GM10248 (cell line): ENCODE results near the gene NEB.

Experiments
- CTCF ChIA-PET: fragments of 300-600 bp; sonication (Branson Sonifier 250); formaldehyde crosslinking; extraction: SDS; loops from one replicate; lab custom pipeline; 2021; ENCODE audit warnings: antibody characterized with exemption; lab: Yijun Ruan, JAX
- POLR2A ChIA-PET: fragments of 350-650 bp; sonication (Branson Sonifier 250); formaldehyde crosslinking; extraction: SDS; loops from one replicate; lab custom pipeline; 2020; ENCODE audit warnings: antibody characterized with exemption; lab: Yijun Ruan, JAX
- DNase-seq: peaks from one replicate; pipeline ENCODE4 v3.0.0; 2012; ENCODE audit errors: extremely low spot score
- TF ChIP-seq, protein P1 (sequence below): IDR thresholded peaks from 2 replicates; pipeline ENCODE4 v1.5.1; 2012; ENCODE audit warnings: mild to moderate bottlenecking, low read depth; ENCODE audit errors: extremely low read depth, missing control alignments, control extremely low read depth

Gene NEB

DNA sequence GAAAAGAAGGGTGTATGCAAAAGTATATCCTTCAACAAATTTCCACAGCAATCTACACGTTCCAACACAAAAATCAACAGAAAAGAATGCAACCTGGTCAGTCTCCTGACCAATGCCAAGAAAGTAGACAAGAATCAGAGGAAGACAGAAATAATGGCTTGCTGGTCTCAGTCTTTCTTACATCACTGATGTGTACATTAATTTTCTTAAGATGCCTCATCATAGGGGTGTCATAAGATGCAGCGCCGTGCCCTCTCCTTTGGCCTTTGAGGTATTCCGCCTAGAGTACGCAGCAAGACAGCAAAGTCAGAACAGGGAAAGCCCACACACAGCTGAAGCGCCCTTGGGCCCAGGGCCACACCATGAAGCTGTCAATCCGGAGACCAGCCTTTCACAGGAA, 211.7 kb downstream of the NEB start:
- DNase-seq, result no peak
- POLR2A ChIA-PET, result no interaction called here
- CTCF ChIA-PET, result interaction anchor here (1.1 kb wide), 1 partner anchor 503 kb away, joined by 3 read pairs; no protein-coding TSS in a partner anchor
- TF ChIP-seq, protein P1, sequence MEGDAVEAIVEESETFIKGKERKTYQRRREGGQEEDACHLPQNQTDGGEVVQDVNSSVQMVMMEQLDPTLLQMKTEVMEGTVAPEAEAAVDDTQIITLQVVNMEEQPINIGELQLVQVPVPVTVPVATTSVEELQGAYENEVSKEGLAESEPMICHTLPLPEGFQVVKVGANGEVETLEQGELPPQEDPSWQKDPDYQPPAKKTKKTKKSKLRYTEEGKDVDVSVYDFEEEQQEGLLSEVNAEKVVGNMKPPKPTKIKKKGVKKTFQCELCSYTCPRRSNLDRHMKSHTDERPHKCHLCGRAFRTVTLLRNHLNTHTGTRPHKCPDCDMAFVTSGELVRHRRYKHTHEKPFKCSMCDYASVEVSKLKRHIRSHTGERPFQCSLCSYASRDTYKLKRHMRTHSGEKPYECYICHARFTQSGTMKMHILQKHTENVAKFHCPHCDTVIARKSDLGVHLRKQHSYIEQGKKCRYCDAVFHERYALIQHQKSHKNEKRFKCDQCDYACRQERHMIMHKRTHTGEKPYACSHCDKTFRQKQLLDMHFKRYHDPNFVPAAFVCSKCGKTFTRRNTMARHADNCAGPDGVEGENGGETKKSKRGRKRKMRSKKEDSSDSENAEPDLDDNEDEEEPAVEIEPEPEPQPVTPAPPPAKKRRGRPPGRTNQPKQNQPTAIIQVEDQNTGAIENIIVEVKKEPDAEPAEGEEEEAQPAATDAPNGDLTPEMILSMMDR, result no peak

GRCh38 chr2:151520976-151521375, 213.3 kb downstream of the NEB start:
- POLR2A ChIA-PET, result no interaction called here

DNA sequence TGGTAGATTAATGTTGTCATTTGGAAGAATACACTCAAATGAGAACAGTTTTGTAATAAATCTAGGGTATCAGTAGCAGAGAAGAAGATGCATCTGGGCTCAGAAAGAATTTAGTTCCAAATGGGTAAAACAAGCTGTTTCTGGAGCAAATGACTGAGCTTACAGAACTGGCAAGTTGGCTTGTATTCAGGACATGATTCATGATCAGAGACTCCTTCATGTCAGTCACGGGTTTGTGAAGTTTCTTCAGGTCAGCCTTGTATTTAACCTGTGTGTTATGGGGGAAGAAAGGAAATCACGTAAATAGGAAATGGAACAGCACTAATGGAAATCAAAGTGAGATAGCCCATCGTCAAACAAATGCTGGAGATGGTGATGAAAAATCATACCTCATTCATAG, 215.5 kb downstream of the NEB start:
- ChIA-PET POLR2A (no interaction called here), CTCF (no interaction called here)
- DNase-seq, result no peak
- TF ChIP-seq, protein P1, result no peak

More at GRCh38 chr2:151520976-151521375, 213.3 kb downstream of the NEB start:
- CTCF ChIA-PET, result interaction anchor here (1.5 kb wide), 1 partner anchor 14 kb away, joined by 6 read pairs; no protein-coding TSS in a partner anchor
- no peak for DNase-seq
- TF ChIP-seq, protein P1, result no peak

- TF ChIP-seq, protein P1, result no peak
- POLR2A ChIA-PET, result no interaction called here
- CTCF ChIA-PET, result interaction anchor here (1.1 to 1.2 kb wide), 2 partner anchors 9 to 518 kb away, joined by 3 read pairs; no protein-coding TSS in a partner anchor
Observed at GRCh38 chr2:151508519-151508918, 225.8 kb downstream of the NEB start.

DNA sequence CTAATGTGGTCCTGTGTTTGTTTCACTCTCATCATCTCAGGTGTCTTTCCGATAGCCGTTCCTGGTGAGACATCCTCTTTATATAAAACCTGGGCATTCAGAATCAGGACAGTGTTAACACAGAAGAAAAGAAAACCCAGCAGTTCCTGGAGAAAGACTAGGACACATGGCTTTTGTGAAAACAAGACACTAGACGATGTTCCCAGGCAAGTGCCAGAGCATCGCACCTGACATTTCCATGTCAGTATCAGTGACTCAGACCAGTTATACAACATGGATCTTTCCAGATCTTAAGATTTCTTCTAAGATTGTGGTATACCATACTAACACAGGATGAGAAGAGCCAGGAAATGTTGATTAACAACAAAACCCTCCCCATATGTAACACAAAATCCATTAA, 228.1 kb downstream of the NEB start:
- ChIA-PET POLR2A (no interaction called here), CTCF (interaction anchor here (1.6 kb wide), 1 partner anchor 10 kb away, joined by 4 read pairs; no protein-coding TSS in a partner anchor)
- TF ChIP-seq, protein P1, result no peak
- no peak for DNase-seq

More at GRCh38 chr2:151508519-151508918, 225.8 kb downstream of the NEB start:
- no peak for DNase-seq

GRCh38 chr2:151498178-151498577, 236.1 kb downstream of the NEB start:
- no peak for DNase-seq
- CTCF ChIA-PET, result interaction anchor here (0.9 kb wide), 1 partner anchor 89 kb away, joined by 3 read pairs; the partner anchor contains the start of gene RIF1
- TF ChIP-seq, protein P1, result no peak
- POLR2A ChIA-PET, result no interaction called here
